Measurements from ENCODE around the gene CD59.
"Not testable (repeated sequence)": the region's sequence is repeated elsewhere in the genome, so short reads cannot be mapped to it uniquely, and the experiment has no call there.

CD59 gene

GRCh38 chr11:33692541-33692940 is 43.7 kb downstream of the CD59 start:
- no peak for DNase-seq

- DNase-seq = no peak
Measured at GRCh38 chr11:33692013-33692504, 44.2 kb downstream of the CD59 start.

GRCh38 chr11:33691066-33691864 is 45.0 kb downstream of the CD59 start:
- no peak for DNase-seq

GRCh38 chr11:33690290-33691065 is 45.7 kb downstream of the CD59 start:
- DNase-seq = peak; percentile 54

GRCh38 chr11:33689501-33689900 is 46.7 kb downstream of the CD59 start:
- no peak for DNase-seq

GRCh38 chr11:33689085-33689484 is 47.1 kb downstream of the CD59 start:
- no peak for DNase-seq

GRCh38 chr11:33687733-33688479 is 48.3 kb downstream of the CD59 start:
- DNase-seq = peak; percentile 50

- no peak for DNase-seq
Measured at GRCh38 chr11:33685082-33685481, 51.1 kb downstream of the CD59 start.

- DNase-seq = no peak
Measured at GRCh38 chr11:33684003-33684706, 52.1 kb downstream of the CD59 start.

- no peak for DNase-seq
Measured at GRCh38 chr11:33682446-33682845, 53.8 kb downstream of the CD59 start.

GRCh38 chr11:33682019-33682418 is 54.2 kb downstream of the CD59 start:
- DNase-seq = no peak

GRCh38 chr11:33678616-33679015 is 57.6 kb downstream of the CD59 start:
- DNase-seq = not testable (repeated sequence)

GRCh38 chr11:33674035-33674814 is 62.0 kb downstream of the CD59 start:
- DNase-seq = no peak

- no peak for DNase-seq
Measured at GRCh38 chr11:33672273-33672672, 64.0 kb downstream of the CD59 start.

GRCh38 chr11:33670250-33671011 is 65.8 kb downstream of the CD59 start:
- DNase-seq = no peak

GRCh38 chr11:33669598-33670249 is 66.5 kb downstream of the CD59 start:
- no peak for DNase-seq

- DNase-seq = no peak
Measured at GRCh38 chr11:33668951-33669596, 67.1 kb downstream of the CD59 start.

- no peak for DNase-seq
Measured at GRCh38 chr11:33668468-33668825, 67.8 kb downstream of the CD59 start.

- no peak for DNase-seq
Measured at GRCh38 chr11:33667819-33668467, 68.3 kb downstream of the CD59 start.

All from 8988T (cell line).